GM21576 (cell line): Measurements from ENCODE around the gene ITGBL1.
"Not testable (repeated sequence)": the region's sequence is repeated elsewhere in the genome, so short reads cannot be mapped to it uniquely, and the experiment has no call there.

Experiments used
- ATAC-seq: cut with Tn5 transposase; IDR thresholded peaks from one replicate; pipeline ENCODE4 v1.9.1; 2021; ENCODE audit warnings: mild to moderate bottlenecking, moderate library complexity; ENCODE audit not compliant: unreplicated experiment

Gene ITGBL1

DNA sequence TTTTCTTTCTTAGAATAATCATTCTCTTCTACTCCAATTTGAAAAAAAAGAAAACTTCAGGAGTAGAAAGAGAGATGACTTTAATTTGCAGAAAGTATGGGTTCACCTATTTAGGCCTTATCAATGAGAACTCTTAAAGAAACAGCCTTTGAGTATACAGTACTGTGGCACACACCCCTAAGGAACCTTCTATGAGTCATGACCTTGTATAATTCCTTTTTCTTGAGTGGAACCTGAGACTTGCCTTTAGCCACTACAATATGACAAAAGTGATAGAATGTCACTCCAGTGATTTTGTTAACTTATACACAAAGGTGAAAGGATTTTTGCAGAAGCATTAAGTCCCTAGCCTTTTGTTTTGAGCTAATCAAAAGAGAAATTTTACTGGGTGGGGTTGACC is 58.7 kb downstream of the ITGBL1 start:
- ATAC-seq = no peak

DNA sequence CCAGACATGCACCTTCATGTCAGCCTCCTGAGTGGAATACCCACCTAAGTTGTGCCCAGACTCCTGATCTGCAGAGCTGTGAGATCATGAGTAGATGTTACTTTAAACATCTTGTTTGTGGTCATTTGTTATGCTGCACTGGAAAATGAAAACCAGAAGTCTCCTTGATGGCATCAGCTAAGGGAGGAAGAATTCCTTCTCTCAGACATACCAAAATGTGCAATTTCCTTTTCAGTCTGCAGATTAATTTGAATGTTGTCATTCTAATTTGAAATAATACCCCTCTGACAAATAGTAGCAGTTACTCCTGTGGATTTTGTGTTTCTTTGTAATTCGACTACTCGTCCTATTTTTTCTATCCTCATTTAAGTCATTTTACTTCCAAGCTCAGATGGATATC is 59.3 kb downstream of the ITGBL1 start:
- no peak for ATAC-seq

DNA sequence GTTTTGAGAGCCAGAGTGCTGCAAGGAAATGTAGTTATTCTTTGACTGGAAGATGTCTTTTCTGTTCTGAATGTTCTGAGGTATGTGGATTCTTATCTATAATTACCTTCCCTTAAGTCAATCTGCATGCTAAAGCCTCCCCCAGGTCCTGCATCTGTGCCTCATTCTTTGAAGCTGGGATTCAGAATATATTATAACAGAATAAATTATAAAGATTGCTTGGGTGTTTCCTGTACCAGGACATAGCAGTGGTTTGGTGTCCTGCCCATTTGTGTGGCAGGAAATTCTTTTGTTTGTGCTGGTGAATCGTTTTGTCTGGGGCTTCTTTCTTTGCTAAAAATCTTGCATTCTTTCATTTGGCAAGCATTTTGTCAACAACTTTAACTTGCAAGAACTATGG is 60.2 kb downstream of the ITGBL1 start:
- ATAC-seq = no peak

DNA sequence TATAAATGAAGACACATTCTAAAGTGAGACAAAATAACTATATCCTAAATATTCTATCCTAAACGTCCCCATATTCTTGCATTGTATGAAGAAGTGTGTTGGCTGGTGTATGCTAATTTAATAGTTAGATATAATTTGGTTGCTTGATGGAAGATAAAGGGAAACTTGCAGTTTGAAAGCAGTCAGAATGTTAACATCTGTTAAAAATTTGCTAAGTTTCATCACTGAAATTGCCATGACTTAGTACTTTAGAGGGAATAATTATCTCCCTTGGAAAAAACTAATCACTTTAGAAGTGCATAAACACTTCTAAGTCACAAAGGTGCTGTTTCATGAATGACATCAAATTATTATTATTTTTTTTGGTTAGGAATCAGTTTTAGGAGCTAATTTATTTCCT is 61.6 kb downstream of the ITGBL1 start:
- no peak for ATAC-seq

DNA sequence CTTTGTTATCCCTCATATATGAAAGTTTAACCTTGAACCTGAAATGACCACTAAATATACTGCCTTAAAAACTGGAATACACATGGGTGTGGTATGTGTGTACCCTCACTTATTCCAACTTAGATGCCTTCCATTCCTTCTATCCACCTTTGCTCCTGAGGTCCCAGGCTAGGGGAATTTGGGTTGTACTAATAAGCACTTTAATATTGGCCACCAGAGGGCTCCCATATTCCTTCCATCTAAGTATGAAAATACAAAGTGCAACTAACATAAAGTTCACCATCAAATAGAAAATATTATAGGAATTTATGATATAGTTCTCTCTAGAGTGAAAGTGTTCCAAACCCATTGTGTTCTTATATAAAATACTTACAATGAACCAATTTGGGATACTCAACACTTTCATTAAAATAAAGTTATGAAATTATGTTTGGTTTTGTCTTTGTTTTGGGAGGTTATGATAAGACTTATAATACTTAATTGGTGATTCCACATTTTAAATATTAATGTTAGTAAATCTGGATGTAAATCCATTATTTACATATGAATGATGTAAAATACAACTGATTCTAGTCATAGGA is 62.3 kb downstream of the ITGBL1 start:
- no peak for ATAC-seq

DNA sequence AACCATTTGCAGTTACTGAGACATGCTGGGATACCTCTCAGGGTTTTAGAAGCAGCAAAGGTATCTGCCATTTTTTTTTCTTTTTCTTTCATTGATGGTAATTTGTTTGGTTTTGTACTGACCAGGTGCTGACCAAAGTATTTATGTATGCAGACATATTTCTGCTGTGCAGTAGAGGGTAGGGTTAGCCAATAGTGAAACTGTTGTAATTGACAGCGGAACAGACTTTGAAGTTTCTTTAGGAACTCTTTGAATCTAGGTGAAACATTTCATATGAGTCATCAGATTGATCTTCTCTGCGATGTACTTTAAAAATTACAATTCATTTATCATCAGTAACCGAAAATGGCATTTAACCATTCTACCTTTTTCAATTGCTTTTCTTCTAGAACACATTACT is 63.0 kb downstream of the ITGBL1 start:
- ATAC-seq = no peak

DNA sequence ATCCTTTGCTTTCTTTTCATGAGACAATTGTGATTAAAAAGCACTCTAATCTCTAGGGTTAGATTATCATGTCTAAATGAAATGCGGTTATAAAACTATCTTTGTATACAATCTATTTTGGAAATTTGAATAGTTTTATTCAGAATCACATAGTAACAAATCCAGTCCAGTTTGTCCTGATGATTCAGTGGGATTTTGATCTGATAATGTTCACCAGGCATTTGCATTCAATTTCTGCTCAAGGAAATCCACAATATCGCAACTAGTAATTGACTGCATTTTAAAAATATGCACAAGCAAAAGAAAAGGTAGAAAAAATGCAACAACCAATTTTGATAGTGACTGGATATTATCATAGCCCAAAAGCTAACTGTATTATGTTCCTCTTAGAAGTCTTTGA is 63.8 kb downstream of the ITGBL1 start:
- ATAC-seq = no peak

DNA sequence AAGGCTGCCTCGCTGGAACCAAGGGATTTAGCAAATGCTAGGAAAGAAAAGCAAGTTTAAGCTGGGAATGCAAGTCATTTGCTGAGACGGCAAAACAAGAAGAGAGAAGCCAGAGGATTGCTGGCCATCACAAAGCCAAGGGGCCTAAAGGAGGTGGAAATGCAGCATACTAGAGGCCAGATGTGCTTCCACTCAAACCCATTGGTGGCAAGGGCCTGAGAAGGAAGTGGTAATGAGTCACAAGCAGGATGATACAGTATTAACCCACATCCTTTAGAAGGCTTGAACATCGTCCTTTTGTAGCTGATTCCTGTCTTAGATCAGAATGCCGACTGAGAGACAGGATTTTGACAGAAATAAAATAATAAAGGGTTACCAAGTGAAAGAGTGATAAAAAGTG is 68.2 kb downstream of the ITGBL1 start:
- ATAC-seq = peak; percentile 48

DNA sequence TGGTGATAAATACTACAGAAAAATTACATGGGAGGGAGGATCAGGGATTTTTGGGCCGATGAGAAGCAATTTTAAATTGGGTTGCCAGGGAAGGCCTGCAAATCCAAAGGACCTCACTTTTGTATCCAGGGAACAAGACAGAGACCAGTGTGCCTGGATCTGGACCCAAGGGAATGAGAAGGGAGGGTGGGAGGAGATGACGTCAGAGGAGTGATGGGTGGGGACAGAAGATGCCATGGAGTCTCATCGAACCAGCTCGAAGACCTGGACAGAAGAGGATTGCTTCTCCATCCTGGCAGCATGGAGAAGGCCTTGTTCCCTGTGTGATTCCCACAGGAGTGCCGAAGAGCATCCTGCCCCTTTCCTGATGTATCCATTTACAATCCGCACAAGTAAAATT is 68.9 kb downstream of the ITGBL1 start:
- no peak for ATAC-seq

DNA sequence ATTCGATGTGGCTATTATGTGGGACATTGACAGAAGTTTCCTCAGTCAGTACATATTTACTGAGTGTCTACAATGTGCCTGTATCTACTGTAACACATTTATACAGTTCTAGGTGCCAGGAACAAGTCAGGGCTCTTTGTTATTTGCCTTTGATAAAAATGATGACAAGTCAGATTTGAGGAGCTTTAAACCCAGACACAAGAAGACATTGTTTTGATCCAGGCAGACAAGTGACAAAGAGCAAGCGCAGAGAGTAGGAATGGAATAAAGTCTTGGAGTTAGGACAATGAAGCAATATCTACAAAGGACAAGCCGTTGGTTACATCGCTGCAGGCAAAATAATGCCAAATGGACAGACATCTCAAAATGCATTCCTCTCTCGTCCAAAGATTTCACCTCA is 70.1 kb downstream of the ITGBL1 start:
- no peak for ATAC-seq

DNA sequence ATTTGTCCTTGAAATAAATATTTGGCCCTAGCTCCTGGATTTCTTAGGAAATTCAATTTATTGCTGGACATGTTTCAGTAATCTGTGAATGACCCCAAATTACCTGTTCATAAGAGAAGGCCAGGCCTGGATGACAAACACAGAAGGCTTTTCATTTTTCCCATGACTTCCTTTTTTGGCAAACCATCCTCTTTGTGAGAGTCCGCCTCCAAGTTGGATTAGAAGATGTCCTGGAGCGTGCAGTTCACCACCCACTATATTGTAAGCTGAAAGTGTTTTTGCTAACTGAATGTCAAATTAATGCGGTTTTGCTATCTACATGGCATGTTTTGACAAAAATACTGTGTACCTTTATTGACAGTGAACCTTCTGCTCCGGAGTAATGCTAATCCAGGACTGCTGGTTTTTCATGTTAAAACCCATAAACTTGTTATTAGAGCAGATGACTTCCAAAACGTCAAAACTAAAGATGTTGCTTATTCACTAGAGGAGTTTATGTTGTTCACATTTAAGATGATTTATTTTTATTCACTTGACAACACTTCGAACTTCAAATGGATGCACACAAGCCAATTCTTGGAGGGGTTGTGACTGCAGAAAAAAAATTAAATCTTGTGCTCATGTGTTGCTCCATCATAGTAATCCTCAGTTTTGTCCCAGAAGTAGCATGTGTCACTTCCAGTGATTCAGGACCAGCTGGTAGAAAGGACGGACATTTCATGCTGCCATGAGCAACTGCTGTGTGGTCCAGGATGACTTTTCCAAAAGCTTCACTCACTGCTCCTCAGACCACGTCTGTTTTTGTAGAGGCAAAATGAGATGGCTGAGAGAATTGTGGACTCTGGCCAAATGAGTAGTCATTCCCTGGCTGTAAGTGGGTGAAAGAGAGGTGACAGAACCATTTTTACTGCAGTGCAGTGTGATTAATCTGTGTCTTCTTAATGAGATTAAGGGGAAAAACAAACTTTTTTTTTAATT is 71.0 kb downstream of the ITGBL1 start:
- ATAC-seq = no peak

DNA sequence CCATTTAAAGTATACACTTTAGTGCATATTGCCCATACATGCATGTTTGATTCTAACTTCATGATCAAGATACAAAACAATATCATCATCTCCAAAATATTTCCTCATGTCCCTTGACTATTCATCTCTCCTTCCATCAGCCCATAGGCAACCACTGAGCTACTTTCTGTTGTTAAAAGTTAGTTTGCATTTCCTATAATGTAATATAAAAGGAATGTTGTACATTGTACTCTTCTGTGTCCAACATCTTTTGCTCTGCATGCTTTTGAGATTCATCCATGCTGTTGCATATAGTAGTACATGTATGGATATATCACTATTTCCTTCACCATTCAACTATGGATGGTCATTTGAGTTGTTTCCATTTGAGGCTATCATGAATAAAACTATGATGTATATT is 74.7 kb downstream of the ITGBL1 start:
- ATAC-seq = no peak

DNA sequence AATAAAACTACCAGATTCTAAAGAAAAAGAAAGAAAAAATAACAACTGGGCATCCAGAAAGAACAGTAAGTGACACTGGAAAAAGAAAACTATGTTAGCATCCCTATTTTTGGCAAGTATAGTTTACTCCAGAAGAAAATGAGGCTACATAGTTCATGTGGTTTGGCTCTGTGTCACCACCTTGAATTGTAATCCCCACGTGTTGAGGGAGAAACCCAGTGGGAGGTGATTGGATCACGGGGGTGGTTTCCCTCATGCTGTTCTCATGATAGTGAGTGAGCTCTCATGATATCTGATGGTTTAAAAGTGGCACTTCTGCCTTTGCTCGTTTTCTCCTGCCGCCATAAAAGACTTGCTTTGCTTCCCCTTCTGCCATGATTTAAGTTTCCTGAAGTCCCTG is 76.9 kb downstream of the ITGBL1 start:
- ATAC-seq = peak; percentile 70

DNA sequence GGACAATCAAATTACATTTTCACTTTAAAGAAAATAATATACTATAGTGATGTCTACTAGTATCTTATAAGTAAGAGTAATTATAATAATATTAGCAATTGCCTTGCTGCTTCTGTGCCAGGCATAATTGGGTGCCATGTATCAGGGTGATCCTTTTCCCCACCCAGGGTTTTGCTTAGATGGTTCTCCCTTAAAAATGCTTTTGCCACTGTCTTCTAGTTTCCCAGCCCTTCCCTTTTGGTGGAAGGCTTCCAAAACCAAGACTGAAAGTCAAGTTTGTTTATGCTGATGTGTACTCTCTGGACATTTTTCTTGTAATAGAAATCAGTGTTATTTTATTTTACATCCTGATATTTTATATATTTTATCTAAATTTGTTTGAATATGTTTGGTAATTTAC is 77.8 kb downstream of the ITGBL1 start:
- ATAC-seq = no peak

DNA sequence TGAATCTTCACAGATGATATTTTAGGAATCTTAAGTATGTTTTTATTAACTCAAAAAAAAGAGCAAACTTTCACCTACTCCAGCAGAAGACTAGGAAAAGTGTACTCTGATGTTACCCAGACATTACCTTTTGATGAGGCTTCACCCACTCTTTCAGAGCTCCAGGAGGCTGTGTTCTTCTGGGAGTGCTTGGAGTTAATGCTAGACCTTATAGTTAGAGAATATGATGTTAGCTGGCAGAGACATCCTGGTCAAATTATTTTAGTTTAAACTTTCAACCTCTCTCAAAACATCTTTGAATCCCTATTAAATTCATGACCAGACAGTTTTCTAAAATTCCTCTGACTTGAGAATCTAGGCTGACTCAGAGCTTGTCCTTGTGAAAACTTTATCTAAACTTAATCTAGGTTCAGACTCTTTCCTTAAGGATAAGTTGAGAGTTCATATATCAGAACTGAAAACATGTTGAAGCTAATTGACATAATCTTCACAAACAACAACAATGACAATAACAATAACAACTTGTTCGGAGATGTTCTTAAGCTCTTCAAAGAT is 82.8 kb downstream of the ITGBL1 start:
- ATAC-seq = no peak

DNA sequence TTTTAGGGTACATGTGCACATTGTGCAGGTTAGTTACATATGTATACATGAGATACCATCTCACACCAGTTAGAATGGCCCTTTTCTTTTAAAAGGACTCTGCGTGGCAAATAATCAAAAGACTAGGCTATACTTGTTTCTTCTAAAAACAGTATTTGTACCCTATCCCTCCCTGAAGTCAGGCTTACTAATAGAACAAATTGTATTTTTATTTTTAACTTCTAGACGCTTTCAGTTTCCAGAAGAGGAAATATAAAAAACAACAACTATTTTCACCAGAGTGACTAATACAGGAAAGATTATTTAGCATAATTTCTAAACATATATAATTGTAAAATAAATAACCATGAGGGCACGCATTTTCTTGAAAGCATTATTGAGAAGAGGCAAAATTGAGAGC is 83.6 kb downstream of the ITGBL1 start:
- no peak for ATAC-seq

DNA sequence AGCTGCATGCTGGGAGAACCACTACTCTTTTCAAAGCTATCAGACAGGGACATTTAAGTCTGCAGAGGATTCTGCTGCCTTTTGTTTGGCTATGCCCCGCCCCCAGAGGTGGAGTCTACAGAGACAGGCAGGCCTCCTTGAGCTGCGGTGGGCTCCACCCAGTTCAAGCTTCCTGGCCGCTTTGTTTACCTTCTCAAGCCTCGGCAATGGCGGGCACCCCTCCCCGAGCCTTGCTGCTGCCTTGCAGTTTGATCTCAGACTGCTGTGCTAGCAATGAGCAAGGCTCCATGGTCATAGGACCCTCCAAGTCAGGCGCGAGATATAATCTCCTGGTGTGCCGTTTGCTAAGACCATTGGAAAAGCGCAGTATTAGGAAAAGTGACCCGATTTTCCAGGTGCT is 92.1 kb downstream of the ITGBL1 start:
- not testable (repeated sequence) for ATAC-seq

DNA sequence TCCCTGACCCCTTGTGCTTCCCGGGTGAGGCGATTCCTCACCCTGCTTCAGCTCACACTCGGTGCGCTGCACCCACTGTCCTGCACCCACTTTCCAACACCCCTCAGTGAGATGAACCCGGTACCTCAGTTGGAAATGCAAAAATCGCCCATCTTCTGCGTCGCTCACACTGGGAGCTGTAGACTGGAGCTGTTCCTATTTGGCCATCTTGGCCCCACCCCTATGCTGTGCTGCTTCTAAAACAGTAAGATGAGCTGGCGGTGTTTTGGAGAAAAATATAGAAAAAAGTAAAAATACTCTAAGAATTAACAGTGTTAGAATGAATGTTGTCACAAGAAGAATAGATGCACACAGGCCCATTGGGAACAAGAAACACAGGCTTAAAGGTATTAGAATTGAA is 92.5 kb downstream of the ITGBL1 start:
- no peak for ATAC-seq

DNA sequence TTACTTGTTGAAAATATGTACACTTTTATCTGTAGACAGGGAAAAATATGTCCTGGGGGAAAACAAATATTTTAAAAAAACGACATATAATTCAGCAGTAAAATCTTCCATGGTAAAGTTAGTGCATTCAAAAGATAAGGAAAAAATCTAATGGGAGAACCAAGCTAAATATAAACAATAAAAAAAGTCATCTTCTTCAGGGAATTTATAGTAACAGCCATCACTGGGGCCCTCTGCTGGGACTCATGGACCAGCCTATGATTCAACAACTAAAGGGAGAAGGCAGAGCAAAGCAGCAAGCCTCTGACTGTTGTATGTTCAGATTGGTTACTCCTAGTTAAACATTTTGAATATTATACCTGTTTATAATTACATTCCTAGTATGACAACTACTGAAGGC is 93.0 kb downstream of the ITGBL1 start:
- no peak for ATAC-seq

DNA sequence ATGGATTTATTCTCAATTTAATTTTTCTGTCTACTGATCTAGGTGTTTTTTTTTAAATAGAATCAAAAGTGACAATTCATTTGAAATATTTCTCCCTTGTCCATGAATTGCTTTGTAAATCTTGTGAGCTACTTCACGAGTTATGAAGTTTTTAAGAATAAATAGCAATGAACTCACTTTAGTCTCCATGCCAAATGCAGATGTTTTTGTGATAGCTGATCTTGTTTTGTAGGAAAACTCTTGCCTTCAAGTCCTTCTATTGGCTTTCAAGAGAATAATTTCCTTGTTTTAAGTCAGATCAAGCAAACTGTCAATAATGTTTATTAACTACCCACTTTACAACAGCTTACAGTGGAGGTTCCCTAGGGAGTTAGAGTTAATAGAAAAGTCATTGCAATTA is 99.8 kb downstream of the ITGBL1 start:
- ATAC-seq = no peak

DNA sequence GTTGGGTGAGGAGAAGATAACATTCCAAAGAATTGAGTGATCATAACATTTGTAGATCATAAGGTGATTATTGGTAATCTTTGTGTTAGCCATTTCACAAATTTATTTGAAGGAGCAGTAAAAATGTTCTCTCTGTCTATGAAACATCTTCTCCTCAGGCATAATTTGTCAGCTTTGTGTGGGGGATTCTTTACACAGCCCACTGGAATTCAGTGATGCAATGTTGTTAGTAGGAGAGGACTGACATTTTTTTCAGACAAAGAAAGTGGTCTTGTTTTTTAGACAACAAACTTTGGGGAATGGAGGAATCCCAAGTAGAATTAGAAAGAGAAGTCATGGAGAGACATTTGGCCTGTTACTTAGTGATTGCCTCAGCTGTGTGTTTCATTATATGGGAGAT is 100.3 kb downstream of the ITGBL1 start:
- no peak for ATAC-seq

DNA sequence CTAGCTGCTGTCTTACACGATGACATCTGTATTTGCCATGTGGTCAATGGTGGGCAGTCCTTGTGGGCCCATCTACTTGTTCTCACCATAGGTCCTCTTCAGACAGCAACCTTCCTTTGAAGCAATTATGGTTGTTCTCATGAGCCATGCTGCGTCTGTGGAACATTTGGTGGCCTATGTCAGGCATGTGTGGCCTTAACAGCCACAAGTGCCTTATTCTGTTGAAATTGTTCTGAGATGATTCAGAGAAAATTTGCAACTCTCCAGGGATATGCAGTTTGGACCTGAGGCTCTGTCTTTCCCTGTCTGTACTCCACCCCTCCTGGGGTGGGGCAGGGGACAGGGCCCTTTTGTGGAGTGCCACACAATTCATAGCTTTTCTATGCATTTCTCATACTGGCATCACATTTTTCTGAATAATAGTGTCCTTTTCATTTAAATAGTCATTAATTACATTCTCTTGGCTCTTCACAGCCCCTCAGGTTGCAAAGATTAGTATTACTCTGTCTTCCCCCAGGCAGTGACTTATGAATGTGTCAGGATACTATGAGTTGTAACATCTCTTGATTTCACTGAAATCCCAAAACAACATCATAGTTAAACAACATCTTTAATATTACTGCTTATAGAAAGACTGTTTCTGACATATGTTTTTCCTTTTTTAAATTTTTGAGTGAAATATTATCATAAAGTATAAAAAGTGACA is 102.1 kb downstream of the ITGBL1 start:
- no peak for ATAC-seq
